HepG2 (cell line): ENCODE results near the gene INHBC. TPM values are rescaled to one million over a fixed set of nuclear protein-coding genes. Genes with fewer than 3 reads are reported as not detected.

Experiments used
- ELF4 ChIP-seq: sonication (generic); formaldehyde crosslinking; IDR thresholded peaks from 2 replicates; pipeline ENCODE4 v1.5.0; 2020; ENCODE audit warnings: missing genetic modification reagents, mild to moderate bottlenecking, moderate library complexity, borderline replicate concordance
- FOSL2 ChIP-seq: sonication (generic); formaldehyde crosslinking; IDR thresholded peaks from 2 replicates; pipeline ENCODE4 v1.4.0; 2020; ENCODE audit warnings: missing genetic modification reagents
- KAT2B ChIP-seq: fragments of 150-350 bp; IDR thresholded peaks from 2 replicates; pipeline ENCODE4 v1.6.1; 2014; ENCODE audit warnings: low read depth, low read length, borderline replicate concordance
- KLF6 ChIP-seq: IDR thresholded peaks from 2 replicates; pipeline ENCODE4 v1.8.0; 2016; ENCODE audit warnings: missing biosample characterization, missing genetic modification reagents
- LCORL ChIP-seq, 2 experiments: fragments of 450-650 bp in 1 of 2; sonication (generic) in 1 of 2; formaldehyde crosslinking in 1 of 2; IDR thresholded peaks; 2 replicates each; pipeline versions ENCODE4 v1.5.0 to v1.6.1; 2017 to 2020; ENCODE audit warnings: antibody characterized with exemption in 1 of 2, missing genetic modification reagents in 1 of 2
- MLLT10 ChIP-seq: sonication (generic); formaldehyde crosslinking; IDR thresholded peaks from 2 replicates; pipeline ENCODE4 v1.4.0; 2020; ENCODE audit warnings: missing genetic modification reagents
- MYC ChIP-seq: sonication (generic); formaldehyde crosslinking; IDR thresholded peaks from 2 replicates; pipeline ENCODE4 v1.9.0; 2021; ENCODE audit warnings: missing genetic modification reagents, borderline replicate concordance
- SAFB2 ChIP-seq: sonication (generic); formaldehyde crosslinking; IDR thresholded peaks from 2 replicates; pipeline ENCODE4 v1.5.1; 2020; ENCODE audit warnings: missing genetic modification reagents, low read depth, mild to moderate bottlenecking, borderline replicate concordance
- ZFP62 ChIP-seq: sonication (generic); formaldehyde crosslinking; IDR thresholded peaks from 2 replicates; pipeline ENCODE4 v1.4.0; 2020; ENCODE audit warnings: missing genetic modification reagents
- ZNF232 ChIP-seq: sonication (generic); formaldehyde crosslinking; IDR thresholded peaks from 2 replicates; pipeline ENCODE4 v1.4.0; 2020; ENCODE audit warnings: missing genetic modification reagents, borderline replicate concordance
- ZNF24 ChIP-seq: fragments of 450-650 bp; IDR thresholded peaks from 2 replicates; pipeline ENCODE4 v1.6.1; 2017; ENCODE audit warnings: antibody characterized with exemption, mild to moderate bottlenecking
- ZNF296 ChIP-seq: sonication (generic); formaldehyde crosslinking; conservative IDR thresholded peaks from 2 replicates; pipeline ENCODE4 v1.5.0; 2020; ENCODE audit warnings: mild to moderate bottlenecking, missing genetic modification reagents
- ZNF558 ChIP-seq: sonication (generic); formaldehyde crosslinking; IDR thresholded peaks from 2 replicates; pipeline ENCODE4 v1.9.0; 2022; ENCODE audit warnings: mild to moderate bottlenecking, missing genetic modification reagents, borderline replicate concordance
- ZNF614 ChIP-seq: IDR thresholded peaks from 2 replicates; pipeline ENCODE4 v1.6.1; 2018; ENCODE audit warnings: missing biosample characterization, missing genetic modification reagents, inconsistent platforms, borderline replicate concordance
- ZNF713 ChIP-seq: sonication (generic); formaldehyde crosslinking; IDR thresholded peaks from 2 replicates; pipeline ENCODE4 v1.4.0; 2020; ENCODE audit warnings: mild to moderate bottlenecking, missing genetic modification reagents
- ZNF790 ChIP-seq: sonication (generic); formaldehyde crosslinking; IDR thresholded peaks from 2 replicates; pipeline ENCODE4 v1.8.0; 2022; ENCODE audit warnings: missing genetic modification reagents, mild to moderate bottlenecking, borderline replicate concordance
- ZSCAN25 ChIP-seq: sonication (generic); formaldehyde crosslinking; IDR thresholded peaks from 2 replicates; pipeline ENCODE4 v1.8.0; 2022; ENCODE audit warnings: mild to moderate bottlenecking, missing genetic modification reagents
- polyA plus RNA-seq, 8 experiments: library from polyadenylated mRNA; depleted of rRNA in 3 of 8; stranded (reverse) in 7 of 8; unstranded in 1 of 8; fragments of >200 nt; fragmentation: Illumina TruSeq in 4 of 8; extraction: Trizol in 4 of 8; gene quantifications; 2 replicates each; pipeline versions ENCODE4 v1.2.1 to v1.2.3, GENCODE V29; 2011 to 2016; ENCODE audit warnings: low read depth in 4 of 8, missing spikeins in 1 of 8, mixed read lengths in 1 of 8; ENCODE audit not compliant: insufficient read depth in 1 of 8
- total RNA-seq, 5 experiments: library from RNA; depleted of rRNA; stranded (reverse); fragments of >200 nt; fragmentation: Illumina TruSeq; extraction: Trizol; gene quantifications; 2 replicates each; pipeline ENCODE4 v1.2.3, GENCODE V29; 2016; ENCODE audit warnings: low read depth in 1 of 5
- TF ChIP-seq, protein P1 (sequence below): sonication (generic); formaldehyde crosslinking; IDR thresholded peaks from 2 replicates; pipeline ENCODE4 v1.5.0; 2020; ENCODE audit warnings: mild to moderate bottlenecking, missing genetic modification reagents, borderline replicate concordance
- TF ChIP-seq, protein P2 (sequence below): sonication (generic); formaldehyde crosslinking; IDR thresholded peaks from 2 replicates; pipeline ENCODE4 v1.5.0; 2020; ENCODE audit warnings: mild to moderate bottlenecking, low read depth, missing genetic modification reagents, borderline replicate concordance
- TF ChIP-seq, protein P3 (sequence below): sonication (generic); formaldehyde crosslinking; IDR thresholded peaks from 2 replicates; pipeline ENCODE4 v1.9.0; 2021; ENCODE audit warnings: missing genetic modification reagents, mild to moderate bottlenecking, borderline replicate concordance

Gene INHBC
- total and polyA plus RNA-seq, 2 of the 13 experiments (the other 11 are each of a cell fraction or from before 2014, with no cell fraction given) = 1.8 to 13.8 TPM

DNA sequence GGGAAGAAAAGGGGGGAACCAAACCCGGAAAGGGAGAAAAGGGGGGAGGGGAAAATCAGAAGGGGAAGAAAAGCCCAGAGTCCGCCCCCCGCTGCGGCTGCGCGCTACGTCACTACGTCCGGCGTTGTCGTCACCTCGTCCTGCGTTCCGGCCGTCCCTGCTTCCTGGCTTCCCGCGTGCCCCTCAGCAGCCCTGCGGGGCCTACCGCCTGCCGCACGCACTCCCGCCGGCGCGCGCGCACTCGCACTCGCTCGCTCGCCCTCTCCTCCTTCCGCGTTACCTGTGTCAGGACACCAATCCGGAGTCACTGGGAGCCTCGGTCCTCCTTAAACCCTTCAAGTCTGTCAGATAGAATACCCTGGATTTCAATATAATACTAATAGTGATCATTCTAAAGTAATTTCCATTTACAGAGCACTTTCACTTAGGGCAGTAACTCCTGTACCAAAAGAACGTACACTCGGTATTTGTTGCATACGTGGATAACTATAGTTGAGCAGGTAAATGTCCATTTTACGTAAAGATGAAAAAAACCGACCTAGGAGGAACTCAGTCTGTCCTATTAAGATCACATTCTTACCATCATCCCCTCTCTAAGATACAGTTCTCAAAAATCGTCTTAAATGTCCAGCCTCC lies 3.5 kb upstream of the INHBC start, which contains the start of gene R3HDM2 (continued):
- TF ChIP-seq, protein P1, sequence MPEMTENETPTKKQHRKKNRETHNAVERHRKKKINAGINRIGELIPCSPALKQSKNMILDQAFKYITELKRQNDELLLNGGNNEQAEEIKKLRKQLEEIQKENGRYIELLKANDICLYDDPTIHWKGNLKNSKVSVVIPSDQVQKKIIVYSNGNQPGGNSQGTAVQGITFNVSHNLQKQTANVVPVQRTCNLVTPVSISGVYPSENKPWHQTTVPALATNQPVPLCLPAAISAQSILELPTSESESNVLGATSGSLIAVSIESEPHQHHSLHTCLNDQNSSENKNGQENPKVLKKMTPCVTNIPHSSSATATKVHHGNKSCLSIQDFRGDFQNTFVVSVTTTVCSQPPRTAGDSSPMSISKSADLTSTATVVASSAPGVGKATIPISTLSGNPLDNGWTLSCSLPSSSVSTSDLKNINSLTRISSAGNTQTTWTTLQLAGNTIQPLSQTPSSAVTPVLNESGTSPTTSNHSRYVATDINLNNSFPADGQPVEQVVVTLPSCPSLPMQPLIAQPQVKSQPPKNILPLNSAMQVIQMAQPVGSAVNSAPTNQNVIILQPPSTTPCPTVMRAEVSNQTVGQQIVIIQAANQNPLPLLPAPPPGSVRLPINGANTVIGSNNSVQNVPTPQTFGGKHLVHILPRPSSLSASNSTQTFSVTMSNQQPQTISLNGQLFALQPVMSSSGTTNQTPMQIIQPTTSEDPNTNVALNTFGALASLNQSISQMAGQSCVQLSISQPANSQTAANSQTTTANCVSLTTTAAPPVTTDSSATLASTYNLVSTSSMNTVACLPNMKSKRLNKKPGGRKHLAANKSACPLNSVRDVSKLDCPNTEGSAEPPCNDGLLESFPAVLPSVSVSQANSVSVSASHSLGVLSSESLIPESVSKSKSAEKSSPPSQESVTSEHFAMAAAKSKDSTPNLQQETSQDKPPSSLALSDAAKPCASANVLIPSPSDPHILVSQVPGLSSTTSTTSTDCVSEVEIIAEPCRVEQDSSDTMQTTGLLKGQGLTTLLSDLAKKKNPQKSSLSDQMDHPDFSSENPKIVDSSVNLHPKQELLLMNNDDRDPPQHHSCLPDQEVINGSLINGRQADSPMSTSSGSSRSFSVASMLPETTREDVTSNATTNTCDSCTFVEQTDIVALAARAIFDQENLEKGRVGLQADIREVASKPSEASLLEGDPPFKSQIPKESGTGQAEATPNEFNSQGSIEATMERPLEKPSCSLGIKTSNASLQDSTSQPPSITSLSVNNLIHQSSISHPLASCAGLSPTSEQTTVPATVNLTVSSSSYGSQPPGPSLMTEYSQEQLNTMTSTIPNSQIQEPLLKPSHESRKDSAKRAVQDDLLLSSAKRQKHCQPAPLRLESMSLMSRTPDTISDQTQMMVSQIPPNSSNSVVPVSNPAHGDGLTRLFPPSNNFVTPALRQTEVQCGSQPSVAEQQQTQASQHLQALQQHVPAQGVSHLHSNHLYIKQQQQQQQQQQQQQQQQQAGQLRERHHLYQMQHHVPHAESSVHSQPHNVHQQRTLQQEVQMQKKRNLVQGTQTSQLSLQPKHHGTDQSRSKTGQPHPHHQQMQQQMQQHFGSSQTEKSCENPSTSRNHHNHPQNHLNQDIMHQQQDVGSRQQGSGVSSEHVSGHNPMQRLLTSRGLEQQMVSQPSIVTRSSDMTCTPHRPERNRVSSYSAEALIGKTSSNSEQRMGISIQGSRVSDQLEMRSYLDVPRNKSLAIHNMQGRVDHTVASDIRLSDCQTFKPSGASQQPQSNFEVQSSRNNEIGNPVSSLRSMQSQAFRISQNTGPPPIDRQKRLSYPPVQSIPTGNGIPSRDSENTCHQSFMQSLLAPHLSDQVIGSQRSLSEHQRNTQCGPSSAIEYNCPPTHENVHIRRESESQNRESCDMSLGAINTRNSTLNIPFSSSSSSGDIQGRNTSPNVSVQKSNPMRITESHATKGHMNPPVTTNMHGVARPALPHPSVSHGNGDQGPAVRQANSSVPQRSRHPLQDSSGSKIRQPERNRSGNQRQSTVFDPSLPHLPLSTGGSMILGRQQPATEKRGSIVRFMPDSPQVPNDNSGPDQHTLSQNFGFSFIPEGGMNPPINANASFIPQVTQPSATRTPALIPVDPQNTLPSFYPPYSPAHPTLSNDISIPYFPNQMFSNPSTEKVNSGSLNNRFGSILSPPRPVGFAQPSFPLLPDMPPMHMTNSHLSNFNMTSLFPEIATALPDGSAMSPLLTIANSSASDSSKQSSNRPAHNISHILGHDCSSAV = no peak
- peak; percentile 53 for TF ChIP-seq FOSL2 (CRISPR knock-in tag)
- TF ChIP-seq MYC (CRISPR knock-in tag) = peak; percentile 95
- TF ChIP-seq ZNF558 (CRISPR knock-in tag) = peak; percentile 50; the same call in 1 of the 2 replicates
- no peak for TF ChIP-seq ZNF296 (CRISPR knock-in tag)
- TF ChIP-seq ZFP62 (CRISPR knock-in tag) = no peak
- no peak for TF ChIP-seq MLLT10 (CRISPR knock-in tag)
- TF ChIP-seq ZNF614 (CRISPR knock-in tag) = peak; percentile 80; the same call in 1 of the 2 replicates
- TF ChIP-seq ZSCAN25 (CRISPR knock-in tag) = peak; percentile 55; the same call in 1 of the 2 replicates
- 0 out of 2 replicates have a peak, but pooled peaks have one; percentile 34 for TF ChIP-seq ZNF713 (CRISPR knock-in tag)
- TF ChIP-seq ZNF24 = no peak
- TF ChIP-seq SAFB2 (CRISPR knock-in tag) = peak; percentile 75; the same call in 1 of the 2 replicates
- TF ChIP-seq, protein P2, sequence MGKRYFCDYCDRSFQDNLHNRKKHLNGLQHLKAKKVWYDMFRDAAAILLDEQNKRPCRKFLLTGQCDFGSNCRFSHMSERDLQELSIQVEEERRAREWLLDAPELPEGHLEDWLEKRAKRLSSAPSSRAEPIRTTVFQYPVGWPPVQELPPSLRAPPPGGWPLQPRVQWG (CRISPR knock-in tag) = no peak
- TF ChIP-seq ELF4 = no peak
- TF ChIP-seq ZNF232 = peak; percentile 89; the same call in 1 of the 2 replicates
- TF ChIP-seq, protein P3, sequence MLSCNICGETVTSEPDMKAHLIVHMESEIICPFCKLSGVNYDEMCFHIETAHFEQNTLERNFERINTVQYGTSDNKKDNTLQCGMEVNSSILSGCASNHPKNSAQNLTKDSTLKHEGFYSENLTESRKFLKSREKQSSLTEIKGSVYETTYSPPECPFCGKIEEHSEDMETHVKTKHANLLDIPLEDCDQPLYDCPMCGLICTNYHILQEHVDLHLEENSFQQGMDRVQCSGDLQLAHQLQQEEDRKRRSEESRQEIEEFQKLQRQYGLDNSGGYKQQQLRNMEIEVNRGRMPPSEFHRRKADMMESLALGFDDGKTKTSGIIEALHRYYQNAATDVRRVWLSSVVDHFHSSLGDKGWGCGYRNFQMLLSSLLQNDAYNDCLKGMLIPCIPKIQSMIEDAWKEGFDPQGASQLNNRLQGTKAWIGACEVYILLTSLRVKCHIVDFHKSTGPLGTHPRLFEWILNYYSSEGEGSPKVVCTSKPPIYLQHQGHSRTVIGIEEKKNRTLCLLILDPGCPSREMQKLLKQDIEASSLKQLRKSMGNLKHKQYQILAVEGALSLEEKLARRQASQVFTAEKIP (CRISPR knock-in tag) = no peak
- peak; percentile 71; the same call in 1 of the 2 replicates for TF ChIP-seq ZNF790 (CRISPR knock-in tag)
- no peak for TF ChIP-seq LCORL (IDR thresholded peaks at IDR 0.05)
- peak; percentile 37; the same call in 1 of the 2 replicates for TF ChIP-seq LCORL (CRISPR knock-in tag; IDR thresholded peaks at IDR 0.05)
- TF ChIP-seq KLF6 (CRISPR knock-in tag) = no peak; the same call in 1 of the 2 replicates
- no peak for TF ChIP-seq KAT2B
